ENCODE results near the gene ZBTB7B. TPM values are rescaled to one million over a fixed set of nuclear protein-coding genes. Genes with fewer than 3 reads are reported as not detected.
A peak's percentile ranks its signal among the peaks of the same experiment; 100 is the strongest.

ZBTB7B gene
- total RNA-seq, 1 donor from 2014 or later = 8.1 TPM

DNA sequence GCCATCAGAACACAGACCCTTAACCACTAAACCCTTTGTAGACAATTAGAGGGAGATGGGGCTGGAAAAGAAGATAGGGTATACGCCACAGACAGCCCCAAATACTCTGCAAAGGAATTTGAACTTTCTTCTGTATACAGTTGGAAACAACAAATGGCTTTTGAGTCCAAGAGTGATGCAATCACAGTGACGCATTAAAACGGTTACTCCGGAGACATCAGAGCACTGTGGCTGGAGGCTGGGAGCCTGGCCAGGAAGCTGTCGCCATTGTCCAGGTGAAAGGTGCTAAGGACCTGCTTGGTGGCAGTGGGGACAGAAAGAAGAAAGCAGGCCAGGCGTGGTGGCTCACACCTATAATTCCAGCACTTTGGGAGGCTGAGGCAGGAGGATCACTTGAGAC, 15.3 kb upstream of the ZBTB7B start:
- H3K27ac Mint-ChIP-seq (ENCODE audit: unreplicated experiment) = no peak overlapping the region
- peaks cover 3% of the 10 kb centered on the region for H3K4me1 Mint-ChIP-seq (ENCODE audit: low read depth, unreplicated experiment)
- TF ChIP-seq, protein P1, sequence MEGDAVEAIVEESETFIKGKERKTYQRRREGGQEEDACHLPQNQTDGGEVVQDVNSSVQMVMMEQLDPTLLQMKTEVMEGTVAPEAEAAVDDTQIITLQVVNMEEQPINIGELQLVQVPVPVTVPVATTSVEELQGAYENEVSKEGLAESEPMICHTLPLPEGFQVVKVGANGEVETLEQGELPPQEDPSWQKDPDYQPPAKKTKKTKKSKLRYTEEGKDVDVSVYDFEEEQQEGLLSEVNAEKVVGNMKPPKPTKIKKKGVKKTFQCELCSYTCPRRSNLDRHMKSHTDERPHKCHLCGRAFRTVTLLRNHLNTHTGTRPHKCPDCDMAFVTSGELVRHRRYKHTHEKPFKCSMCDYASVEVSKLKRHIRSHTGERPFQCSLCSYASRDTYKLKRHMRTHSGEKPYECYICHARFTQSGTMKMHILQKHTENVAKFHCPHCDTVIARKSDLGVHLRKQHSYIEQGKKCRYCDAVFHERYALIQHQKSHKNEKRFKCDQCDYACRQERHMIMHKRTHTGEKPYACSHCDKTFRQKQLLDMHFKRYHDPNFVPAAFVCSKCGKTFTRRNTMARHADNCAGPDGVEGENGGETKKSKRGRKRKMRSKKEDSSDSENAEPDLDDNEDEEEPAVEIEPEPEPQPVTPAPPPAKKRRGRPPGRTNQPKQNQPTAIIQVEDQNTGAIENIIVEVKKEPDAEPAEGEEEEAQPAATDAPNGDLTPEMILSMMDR (IDR thresholded peaks at IDR 0.05; ENCODE audit: partially characterized antibody, unreplicated experiment) = no peak
- H3K36me3 Mint-ChIP-seq (ENCODE audit: unreplicated experiment) = peaks cover 5% of the 10 kb centered on the region
- H3K27me3 Mint-ChIP-seq (ENCODE audit: unreplicated experiment) = peaks cover 3% of the 10 kb centered on the region
- no peak overlapping the region for H3K4me3 Mint-ChIP-seq (ENCODE audit: unreplicated experiment)
- DNase-seq = no peak
- peaks cover 2% of the 10 kb centered on the region for H3K9me3 Mint-ChIP-seq (ENCODE audit: unreplicated experiment)

DNA sequence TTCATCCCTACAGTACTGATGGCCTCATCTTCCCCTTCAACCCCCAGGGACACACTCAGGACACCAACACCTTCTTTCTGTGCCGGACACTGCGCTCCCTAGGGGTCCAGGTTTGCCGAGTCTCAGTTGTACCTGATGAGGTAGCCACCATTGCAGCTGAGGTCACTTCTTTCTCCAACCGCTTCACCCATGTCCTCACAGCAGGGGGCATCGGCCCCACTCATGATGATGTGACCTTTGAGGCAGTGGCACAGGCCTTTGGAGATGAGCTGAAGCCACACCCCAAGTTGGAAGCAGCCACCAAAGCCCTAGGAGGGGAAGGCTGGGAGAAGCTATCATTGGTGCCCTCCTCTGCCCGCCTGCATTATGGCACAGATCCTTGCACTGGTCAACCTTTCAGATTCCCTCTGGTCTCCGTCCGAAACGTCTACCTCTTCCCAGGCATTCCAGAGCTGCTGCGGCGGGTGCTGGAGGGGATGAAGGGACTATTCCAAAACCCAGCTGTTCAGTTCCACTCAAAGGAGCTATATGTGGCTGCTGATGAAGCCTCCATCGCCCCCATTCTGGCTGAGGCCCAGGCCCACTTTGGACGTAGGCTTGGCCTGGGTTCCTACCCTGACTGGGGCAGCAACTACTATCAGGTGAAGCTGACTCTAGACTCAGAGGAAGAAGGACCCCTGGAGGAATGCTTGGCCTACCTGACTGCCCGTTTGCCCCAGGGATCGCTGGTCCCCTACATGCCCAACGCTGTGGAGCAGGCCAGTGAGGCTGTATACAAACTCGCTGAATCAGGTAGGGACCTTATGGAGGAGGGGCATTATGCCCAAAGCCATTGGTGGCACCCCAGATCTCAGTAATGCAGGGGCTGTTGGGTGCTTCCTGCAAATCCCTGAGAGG, 14.3 kb upstream of the ZBTB7B start:
- no peak overlapping the region for H3K4me3 Mint-ChIP-seq (ENCODE audit: unreplicated experiment)
- H3K4me1 Mint-ChIP-seq (ENCODE audit: low read depth, unreplicated experiment) = peaks cover 3% of the 10 kb centered on the region
- H3K27ac Mint-ChIP-seq (ENCODE audit: unreplicated experiment) = no peak overlapping the region
- no peak for DNase-seq
- H3K27me3 Mint-ChIP-seq (ENCODE audit: unreplicated experiment) = peaks cover 5% of the 10 kb centered on the region
- peaks cover 2% of the 10 kb centered on the region for H3K9me3 Mint-ChIP-seq (ENCODE audit: unreplicated experiment)
- TF ChIP-seq, protein P1 (IDR thresholded peaks at IDR 0.05; ENCODE audit: partially characterized antibody, unreplicated experiment) = no peak
- peaks cover 5% of the 10 kb centered on the region for H3K36me3 Mint-ChIP-seq (ENCODE audit: unreplicated experiment)

DNA sequence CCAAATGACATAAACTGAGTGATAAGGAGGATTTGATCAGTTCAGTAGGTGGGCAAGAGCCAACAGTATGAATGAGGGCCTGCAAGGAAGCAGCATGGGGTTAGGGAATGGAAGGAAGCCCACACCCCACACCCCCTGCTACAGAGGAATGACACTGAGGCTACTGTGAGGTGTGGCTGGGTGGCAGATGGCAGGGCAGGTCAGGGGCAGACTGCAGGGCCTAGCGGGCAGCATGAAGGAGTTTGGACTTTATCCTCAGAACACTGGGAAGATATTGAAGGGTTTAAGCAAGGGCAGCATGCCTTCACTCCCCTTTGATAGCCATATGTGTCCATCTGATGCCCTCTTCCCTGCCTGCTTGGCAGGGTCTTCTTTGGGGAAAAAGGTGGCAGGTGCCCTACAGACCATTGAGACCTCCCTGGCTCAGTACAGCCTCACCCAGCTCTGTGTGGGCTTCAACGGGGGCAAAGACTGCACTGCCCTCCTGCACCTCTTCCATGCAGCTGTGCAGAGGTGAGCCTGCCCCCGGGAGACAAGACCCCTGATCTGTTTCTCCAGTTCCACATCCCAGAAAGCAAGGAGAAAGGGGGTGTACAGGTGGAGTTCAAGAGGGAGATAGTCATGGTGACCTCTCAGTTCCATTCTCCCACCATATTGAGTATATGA, 13.3 kb upstream of the ZBTB7B start:
- peaks cover 5% of the 10 kb centered on the region for H3K27me3 Mint-ChIP-seq (ENCODE audit: unreplicated experiment)
- peak overlapping the region; percentile 14 for H3K27ac Mint-ChIP-seq (ENCODE audit: unreplicated experiment)
- H3K9me3 Mint-ChIP-seq (ENCODE audit: unreplicated experiment) = no peaks in the 10 kb centered on the region
- TF ChIP-seq, protein P1 (IDR thresholded peaks at IDR 0.05; ENCODE audit: partially characterized antibody, unreplicated experiment) = no peak
- no peak overlapping the region for H3K4me3 Mint-ChIP-seq (ENCODE audit: unreplicated experiment)
- peaks cover 5% of the 10 kb centered on the region for H3K36me3 Mint-ChIP-seq (ENCODE audit: unreplicated experiment)
- peaks cover 3% of the 10 kb centered on the region for H3K4me1 Mint-ChIP-seq (ENCODE audit: low read depth, unreplicated experiment)
- DNase-seq = no peak

DNA sequence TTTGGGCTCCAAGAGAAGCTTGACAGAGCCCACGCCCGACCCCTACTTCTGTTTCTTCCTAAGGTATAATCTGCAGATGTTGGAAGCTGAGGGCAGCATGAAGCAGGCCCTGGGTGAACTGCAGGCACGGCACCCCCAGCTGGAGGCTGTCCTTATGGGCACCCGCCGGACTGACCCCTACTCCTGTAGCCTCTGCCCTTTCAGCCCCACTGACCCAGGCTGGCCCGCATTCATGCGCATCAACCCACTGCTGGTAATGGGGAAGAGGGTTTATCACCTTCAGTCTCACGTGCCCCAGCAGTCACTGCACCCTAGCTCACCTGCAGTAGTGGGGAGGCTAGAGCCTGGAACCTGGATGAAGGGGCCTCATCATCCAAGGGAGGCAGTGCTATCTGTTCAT, 12.3 kb upstream of the ZBTB7B start:
- Mint-ChIP-seq H3K27me3 (ENCODE audit: unreplicated experiment) (peaks cover 5% of the 10 kb centered on the region), H3K4me3 (ENCODE audit: unreplicated experiment) (no peak overlapping the region), H3K27ac (ENCODE audit: unreplicated experiment) (no peak overlapping the region), H3K9me3 (ENCODE audit: unreplicated experiment) (no peaks in the 10 kb centered on the region), H3K36me3 (ENCODE audit: unreplicated experiment) (peaks cover 5% of the 10 kb centered on the region), H3K4me1 (ENCODE audit: low read depth, unreplicated experiment) (peaks cover 3% of the 10 kb centered on the region)
- DNase-seq = no peak
- TF ChIP-seq, protein P1 (IDR thresholded peaks at IDR 0.05; ENCODE audit: partially characterized antibody, unreplicated experiment) = no peak

Measured in glutamatergic neuron (in vitro differentiated cells).